DMS79 (cell line): ENCODE data around the gene RAB11FIP3.
"Not testable (repeated sequence)": the region's sequence is repeated elsewhere in the genome, so short reads cannot be mapped to it uniquely, and the experiment has no call there.

ENCODE experiments used
- DNase-seq: peaks from one replicate; lab custom pipeline; 2025; lab: John Stamatoyannopoulos, UW

The RAB11FIP3 gene

GRCh38 chr16:425082-425718, at the start of gene RAB11FIP3:
Gene RAB11FIP3 (plus strand): TSS chr16:425649. CDS start chr16:426007, 358 bp downstream.
- DNase-seq, result peak; percentile 51

- no peak for DNase-seq
Observed at GRCh38 chr16:375927-376816, 49.3 kb upstream of the RAB11FIP3 start.

GRCh38 chr16:376817-377418, 48.5 kb upstream of the RAB11FIP3 start:
- DNase-seq, result no peak

- DNase-seq, result no peak
Observed at GRCh38 chr16:377419-377951, 48.0 kb upstream of the RAB11FIP3 start.

GRCh38 chr16:378113-378820, 47.2 kb upstream of the RAB11FIP3 start:
- not testable (repeated sequence) for DNase-seq

GRCh38 chr16:378821-379182, 46.6 kb upstream of the RAB11FIP3 start:
- no peak for DNase-seq

- peak; percentile 91 for DNase-seq
Observed at GRCh38 chr16:379183-379960, 46.1 kb upstream of the RAB11FIP3 start.

GRCh38 chr16:379961-380761, 45.3 kb upstream of the RAB11FIP3 start:
- DNase-seq, result no peak

GRCh38 chr16:380762-381011, 44.8 kb upstream of the RAB11FIP3 start:
- DNase-seq, result no peak

GRCh38 chr16:381012-381788, 44.2 kb upstream of the RAB11FIP3 start:
- no peak for DNase-seq

- DNase-seq, result no peak
Observed at GRCh38 chr16:381789-382717, 43.4 kb upstream of the RAB11FIP3 start, which contains the start of gene PGAP6. Gene PGAP6 (minus strand): TSS chr16:381978. CDS start chr16:381821, 157 bp downstream.

GRCh38 chr16:383326-384051, 42.0 kb upstream of the RAB11FIP3 start:
- DNase-seq, result no peak

GRCh38 chr16:386641-387156, 38.8 kb upstream of the RAB11FIP3 start:
- DNase-seq, result no peak

GRCh38 chr16:387761-388666, 37.4 kb upstream of the RAB11FIP3 start:
- DNase-seq, result not testable (repeated sequence)

GRCh38 chr16:389352-389751, 36.1 kb upstream of the RAB11FIP3 start:
- no peak for DNase-seq

- peak; percentile 22 for DNase-seq
Observed at GRCh38 chr16:391885-392335, 33.5 kb upstream of the RAB11FIP3 start.
